ENCODE results near the gene PKHD1.
A peak's percentile ranks its signal among the peaks of the same experiment; 100 is the strongest.

Gene PKHD1

DNA sequence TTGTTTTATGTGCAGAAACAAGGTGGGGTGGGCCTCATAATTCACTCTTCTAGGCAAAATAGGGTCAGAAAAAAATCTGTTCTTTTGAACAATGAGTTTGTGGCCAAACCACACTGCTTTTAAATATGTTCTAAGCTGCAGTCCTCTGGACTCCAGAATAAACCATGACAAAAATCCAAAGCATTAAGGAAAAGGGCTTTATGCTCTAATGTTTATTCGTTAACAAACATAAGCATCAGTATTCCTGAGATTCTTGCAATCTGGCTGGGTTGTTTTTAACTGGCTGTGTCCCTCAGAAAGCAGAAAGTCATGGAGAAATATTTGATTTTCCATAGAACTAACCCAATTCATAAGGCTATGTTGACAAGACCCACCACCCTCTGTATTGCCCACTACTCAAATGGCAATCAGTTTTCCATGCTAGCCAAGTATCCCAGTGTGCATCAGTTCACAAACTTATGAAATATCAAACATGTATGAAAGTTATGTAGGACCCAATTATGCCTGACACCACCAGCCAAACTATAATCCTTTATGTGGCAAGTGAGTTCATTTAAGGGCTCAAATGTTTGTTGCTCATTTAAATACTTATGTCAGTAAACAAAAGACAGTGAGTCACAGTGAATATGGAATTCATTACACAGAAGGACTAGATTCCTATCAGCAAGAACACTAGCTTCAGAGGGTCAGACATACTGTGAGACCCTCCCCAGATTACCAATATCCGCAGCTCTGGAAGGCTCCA, 45.1 kb downstream of the PKHD1 start:
- DNase-seq, result no peak

GRCh38 chr6:52041134-52041533, 46.3 kb downstream of the PKHD1 start:
- no peak for DNase-seq

DNA sequence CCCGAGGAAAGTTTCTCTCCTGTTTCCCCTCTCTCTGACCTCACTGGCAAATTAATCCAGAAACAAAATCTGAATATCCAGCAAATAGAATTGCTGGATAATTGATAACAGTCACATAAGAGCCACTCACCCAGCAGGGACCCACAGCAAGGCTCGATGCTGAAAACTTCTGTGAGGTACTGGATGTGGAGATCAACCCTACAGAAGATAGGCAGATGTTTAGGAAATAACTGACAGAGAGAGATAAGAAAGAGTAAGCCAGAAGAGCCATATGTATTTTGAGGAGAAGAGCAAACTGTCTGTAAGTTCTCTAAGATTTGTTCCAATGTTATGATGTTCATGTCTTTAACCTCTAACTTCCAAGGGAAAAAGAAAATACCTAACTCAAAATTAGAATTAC, 59.7 kb downstream of the PKHD1 start:
- DNase-seq, result no peak

GRCh38 chr6:52024451-52025068, 62.9 kb downstream of the PKHD1 start:
- DNase-seq, result no peak

GRCh38 chr6:52022675-52023074, 64.7 kb downstream of the PKHD1 start:
- no peak for DNase-seq

DNA sequence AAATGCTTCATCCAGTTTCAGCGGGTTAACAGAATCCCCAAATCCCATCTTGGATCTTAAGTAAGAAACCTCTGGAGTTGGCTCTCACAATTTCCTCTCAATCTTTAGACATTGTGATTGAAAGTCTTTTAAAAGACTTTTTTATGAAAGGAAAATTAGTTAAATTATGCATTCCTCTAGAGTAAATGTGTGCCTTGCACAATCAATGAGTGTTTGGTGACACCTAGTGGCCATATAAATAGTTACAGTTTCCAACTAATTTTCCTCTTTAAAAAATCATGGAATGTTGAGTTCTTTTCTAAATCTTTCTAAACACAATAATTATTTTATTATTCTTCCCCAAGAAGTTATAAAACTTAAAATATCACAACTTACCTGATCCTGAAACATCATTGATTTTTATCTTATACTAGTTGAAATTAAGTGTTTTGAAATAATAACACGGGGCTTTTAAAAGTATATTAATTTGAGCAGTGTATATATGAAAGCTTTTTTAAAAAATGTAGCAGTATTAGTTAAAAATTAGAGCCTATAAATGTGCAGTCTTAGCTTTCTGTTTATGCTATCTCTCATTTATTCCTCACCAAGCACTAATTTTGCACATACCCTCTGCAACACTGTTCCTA, 66.4 kb downstream of the PKHD1 start:
- DNase-seq, result peak; percentile 25

GRCh38 chr6:52019881-52020280, 67.5 kb downstream of the PKHD1 start:
- DNase-seq, result no peak

GRCh38 chr6:52019092-52019491, 68.3 kb downstream of the PKHD1 start:
- no peak for DNase-seq

- DNase-seq, result no peak
Observed at GRCh38 chr6:52016915-52017748, 70.3 kb downstream of the PKHD1 start.

GRCh38 chr6:52015953-52016352, 71.5 kb downstream of the PKHD1 start:
- DNase-seq, result no peak

DNA sequence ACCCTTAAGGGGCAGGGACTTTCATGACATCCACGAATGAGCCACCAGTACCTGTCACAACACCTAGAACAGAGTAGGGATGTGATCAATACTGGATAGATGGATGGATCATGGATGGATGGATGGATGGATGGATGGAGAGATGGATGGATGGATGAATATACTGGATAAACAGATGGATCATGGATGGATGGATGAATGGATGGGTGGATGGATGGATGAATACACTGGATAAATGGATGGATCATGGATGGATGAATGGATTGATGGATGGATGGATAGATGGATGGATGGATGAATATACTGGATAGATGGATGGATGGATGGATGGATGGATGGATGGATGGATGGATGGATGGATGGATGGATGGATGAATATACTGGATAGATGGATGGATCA, 73.0 kb downstream of the PKHD1 start:
- DNase-seq, result no peak

- DNase-seq, result no peak
Observed at GRCh38 chr6:52013035-52013434, 74.4 kb downstream of the PKHD1 start.

- no peak for DNase-seq
Observed at GRCh38 chr6:52012582-52012981, 74.8 kb downstream of the PKHD1 start.

DNA sequence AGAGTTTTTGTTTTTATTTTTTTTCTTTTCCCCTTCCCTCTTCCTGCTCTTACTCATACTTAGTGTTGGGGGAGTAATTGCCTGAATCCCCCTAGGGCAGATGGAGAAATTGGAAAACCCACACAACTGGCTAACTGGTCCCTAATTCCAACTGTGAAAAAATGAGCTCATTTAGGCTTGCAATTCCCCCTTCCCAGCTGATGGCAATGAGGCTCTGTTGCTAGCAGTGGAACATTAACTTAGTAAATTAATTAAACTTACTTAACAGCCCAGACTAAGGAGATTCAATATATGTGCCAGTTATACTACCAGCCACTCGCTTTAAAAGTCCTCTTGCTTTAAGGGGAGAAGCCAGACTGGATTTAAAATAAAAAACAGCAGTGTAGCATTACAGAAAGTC, 76.6 kb downstream of the PKHD1 start:
- DNase-seq, result no peak

DNA sequence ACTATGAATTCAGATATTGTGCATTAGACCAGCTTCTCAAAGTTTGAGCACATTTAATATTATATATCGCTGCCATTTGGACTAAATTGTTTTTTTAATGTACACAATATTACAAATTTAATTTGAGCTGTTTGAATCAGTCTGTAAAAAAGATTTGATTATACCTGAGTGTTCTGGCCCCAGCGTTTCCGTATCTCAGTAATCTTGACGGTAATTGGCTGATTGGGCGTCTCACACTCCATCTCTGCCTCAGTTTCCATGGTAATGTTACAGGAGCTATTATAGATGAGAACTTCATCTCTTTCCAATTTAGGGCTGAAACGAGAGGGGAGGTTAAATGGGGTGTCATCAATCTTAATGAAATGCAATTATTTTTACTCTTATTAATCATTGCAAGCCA, 77.3 kb downstream of the PKHD1 start:
- no peak for DNase-seq

DNA sequence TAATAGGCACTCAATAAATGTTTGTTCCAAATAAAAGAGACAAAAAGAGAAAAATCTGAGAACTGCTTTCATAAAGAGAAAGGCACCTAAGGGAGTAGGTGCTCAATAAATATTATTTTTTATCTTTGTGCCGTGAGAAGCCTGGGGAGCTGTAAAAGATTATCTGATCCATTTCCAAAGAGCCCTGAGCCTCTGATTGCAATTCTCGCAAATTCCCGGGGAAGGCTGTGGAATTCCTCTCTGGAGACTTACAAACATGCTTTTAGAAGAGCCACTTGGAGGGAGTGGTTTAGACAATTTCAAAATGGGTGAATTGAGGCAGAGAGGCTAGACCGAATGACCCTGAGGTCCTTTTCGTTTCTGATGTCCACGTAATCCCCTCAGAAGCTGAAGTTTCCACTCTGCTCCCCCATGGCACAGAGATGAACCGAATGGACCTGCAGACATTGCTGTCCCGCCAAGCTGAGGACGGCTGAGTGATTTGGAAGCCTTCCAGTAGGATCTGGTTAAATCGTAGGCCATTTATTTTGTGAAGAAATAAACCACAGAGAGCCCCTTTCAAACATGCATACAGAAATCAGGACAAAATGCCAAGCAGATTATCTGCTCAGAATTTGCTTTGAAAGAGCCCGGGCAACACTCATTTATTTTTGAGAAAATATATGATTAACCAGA, 77.8 kb downstream of the PKHD1 start:
- no peak for DNase-seq

GRCh38 chr6:52000064-52000463, 87.3 kb downstream of the PKHD1 start:
- DNase-seq, result no peak

GRCh38 chr6:51996296-51996947, 91.0 kb downstream of the PKHD1 start:
- no peak for DNase-seq

DNA sequence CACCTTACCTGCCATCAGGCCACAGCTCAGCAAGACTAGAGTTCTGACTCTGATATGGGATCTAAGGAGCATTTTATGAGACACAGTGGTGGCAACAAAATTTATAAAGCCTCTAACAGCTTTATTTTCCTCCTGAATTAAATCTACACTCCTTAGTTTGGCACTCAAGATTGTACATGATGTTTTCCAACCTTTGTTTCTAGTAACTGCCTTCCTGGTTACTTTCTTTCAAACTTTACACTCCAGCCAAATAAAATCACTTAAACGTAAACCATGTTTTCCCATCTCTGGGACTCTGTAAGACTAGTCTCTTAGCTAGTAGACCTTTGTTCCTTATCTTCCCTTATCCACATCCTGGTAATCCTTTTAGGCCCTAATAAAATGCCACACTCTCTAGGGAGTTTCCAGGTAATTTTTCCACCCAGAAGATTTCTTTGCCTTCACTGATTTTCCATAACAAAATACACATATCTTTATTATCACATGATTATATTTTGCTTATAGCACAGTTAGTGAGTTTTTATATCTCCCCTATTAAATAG, 92.1 kb downstream of the PKHD1 start:
- DNase-seq, result no peak

DNA sequence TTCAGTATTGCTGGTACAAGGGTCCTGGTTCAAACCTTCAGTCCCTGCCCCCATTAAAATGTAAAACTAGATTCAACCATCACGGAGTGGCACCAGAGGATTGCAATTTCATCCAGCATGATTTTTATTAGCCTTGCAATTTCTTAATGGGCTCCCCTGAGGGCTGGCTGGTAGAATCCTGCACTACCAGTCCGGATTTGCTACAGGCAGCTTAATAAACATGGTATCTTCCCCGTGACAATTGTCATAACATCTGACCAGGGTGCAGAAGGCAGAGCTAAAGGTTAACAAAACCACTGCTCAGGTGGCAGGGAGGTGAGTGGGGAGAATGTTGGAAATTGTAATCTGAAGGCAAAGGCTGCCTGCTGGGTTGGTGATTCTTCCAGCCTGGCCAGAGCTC, 94.5 kb downstream of the PKHD1 start:
- no peak for DNase-seq

DNA sequence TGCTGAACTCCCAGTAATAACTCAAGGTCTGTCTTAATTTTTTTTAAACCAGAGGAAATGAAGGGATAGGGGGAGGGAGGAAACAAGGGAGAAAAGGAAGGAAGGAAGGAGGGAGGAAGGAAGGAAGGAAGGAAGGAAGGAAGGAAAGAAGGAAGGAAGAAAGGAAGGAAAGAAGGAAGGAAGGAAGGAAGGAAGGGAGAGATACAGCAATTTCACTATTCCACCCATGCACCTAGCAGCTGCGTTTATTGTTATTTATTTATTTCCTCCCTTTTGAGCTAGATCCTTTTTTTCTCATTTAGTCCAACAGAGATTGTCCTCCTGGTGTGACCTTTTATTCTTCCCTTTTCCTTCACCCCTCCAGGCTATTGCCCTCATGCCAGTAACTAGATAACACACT, 97.6 kb downstream of the PKHD1 start:
- DNase-seq, result no peak

GRCh38 chr6:51986864-51987263, 100.5 kb downstream of the PKHD1 start:
- no peak for DNase-seq

All from fibroblast of skin of back (primary cell).